Activated CD8-positive, alpha-beta memory T cell treated with anti-CD3 and anti-CD28 coated beads, Interleukin-2, amount 50 U/mL, for 24 hours (primary cell): ENCODE measurements around the gene CORO7.
A peak's percentile ranks its signal among the peaks of the same experiment; 100 is the strongest.

Experiments
- DNase-seq: peaks from one replicate; pipeline ENCODE4 v3.0.0-alpha.2; 2020; ENCODE audit errors: extremely low read depth

CORO7 gene

DNA sequence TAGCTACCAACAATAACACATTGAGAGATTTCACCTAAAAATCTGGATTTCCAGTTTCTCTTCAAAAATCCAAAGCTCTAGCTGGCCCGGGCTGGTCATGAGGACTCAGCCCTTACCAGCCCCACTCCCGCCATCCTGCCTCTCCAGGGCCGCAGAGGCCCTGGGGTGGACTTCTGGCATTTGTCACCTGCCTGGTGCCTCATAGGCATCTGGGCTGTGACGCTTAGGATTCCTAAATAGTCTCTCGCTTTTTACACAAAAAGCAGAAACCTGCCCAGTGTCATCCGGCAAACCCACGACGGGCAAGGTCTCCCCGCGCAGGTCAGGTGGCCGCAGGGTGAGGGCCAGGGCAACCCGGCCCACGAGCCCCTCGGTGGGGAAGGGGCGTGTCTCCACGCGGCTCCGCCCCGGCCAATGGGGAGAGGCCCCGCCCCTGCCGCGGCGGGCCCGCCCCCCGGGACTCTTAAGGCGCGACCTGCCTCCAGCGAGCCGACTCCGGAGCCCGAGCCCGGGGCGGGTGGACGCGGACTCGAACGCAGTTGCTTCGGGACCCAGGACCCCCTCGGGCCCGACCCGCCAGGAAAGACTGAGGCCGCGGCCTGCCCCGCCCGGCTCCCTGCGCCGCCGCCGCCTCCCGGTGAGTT, 44.9 kb downstream of the CORO7 start, which contains the start of gene VASN:
Gene VASN, plus strand, starts transcription at position 492 of the 644 bp plus-strand sequence. CDS start 9,030 bp downstream, outside the sequence.
- peak; percentile 35 for DNase-seq

DNA sequence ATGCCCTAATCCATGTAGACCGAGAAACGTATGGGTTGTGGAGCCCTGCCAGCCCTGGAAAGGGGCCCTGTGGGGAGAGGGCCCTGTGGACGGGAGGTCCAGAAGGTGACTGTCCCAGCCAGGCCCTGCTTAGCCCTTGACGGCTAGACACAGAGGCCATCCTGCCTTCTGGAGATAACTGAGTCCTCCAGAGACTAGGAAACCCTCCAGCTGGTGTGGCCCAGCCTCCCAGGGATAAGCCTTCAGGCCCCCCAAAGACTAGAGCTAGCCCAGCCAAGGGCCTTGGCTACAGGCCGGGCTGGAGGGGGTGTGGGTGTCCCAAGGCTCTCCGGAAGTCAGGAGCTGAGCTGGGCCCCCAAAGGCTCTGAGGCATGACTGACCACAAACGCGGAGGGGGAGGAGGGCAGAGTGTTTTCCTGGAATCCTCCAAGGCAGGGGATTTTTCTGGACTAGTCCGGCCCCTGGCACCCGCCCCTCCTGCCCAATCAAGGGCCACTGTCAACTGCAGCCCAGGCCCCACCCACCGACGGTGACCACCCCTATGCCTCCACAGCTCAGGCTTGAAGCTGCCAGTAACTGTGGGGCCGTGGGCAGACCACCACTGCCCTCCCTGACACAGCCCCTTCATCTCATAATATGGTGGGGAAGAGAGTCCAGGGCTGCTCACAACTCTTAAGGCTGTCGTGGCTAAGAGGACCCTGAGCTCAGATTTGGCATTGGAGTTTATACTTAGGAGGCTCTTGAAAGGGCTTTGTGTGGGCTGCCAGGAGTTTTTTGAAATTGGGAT, 45.6 kb downstream of the CORO7 start:
- DNase-seq: no peak

DNA sequence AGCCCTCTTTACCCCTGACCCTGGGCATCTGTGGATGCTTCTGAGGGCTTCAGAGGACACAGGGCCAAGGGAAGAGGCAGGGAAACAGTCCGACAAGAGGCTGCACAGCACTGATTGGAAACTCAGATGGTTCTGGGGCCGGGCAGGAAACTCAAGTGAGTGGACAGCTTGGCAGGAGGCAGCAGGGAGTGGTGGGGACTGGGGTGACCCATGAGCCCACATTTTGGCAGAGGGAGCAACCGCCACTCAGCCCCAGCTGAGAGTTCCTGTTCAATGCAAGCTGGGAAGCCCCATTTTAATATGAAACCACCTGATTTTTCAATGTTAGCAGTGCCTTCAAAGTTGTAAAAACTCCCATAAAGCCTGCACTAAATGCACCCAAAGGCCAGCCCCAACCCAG, 46.2 kb downstream of the CORO7 start:
- no peak for DNase-seq

DNA sequence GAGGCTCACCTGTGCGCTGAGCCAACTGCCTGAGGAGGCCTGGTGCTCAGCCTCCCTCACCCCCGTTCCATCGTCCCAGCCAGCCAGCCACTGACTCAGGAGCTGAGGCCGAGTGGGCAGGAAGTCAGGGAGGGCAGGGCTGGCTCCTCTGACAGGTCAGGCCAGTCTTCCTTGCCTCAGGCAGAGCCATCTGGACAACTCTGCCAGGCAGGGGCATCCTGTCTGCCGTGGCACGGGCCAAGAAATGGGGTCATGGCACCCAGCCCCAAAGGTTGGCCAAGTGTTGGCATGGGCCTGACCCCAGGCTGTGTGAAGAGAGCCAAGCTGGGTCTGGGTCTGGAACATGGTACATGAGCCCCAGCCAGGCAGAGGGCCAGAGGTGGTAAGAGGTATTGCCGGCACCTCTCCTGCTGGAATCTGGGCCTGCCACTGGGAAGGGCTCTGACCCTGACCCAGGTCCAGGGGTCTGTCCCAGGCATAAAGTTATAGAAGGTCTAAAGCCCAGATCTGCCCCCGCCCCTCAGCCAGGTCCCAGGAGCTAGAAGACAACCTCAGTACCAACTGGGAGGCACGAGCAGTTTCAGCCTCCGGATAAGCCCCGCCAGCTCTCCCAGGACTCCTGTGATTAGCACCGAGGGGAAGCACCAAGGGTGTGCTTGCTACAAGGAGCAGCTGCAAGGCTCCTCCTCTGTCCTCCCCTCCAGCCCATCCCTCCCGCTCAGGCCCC, 47.2 kb downstream of the CORO7 start:
- DNase-seq: no peak

DNA sequence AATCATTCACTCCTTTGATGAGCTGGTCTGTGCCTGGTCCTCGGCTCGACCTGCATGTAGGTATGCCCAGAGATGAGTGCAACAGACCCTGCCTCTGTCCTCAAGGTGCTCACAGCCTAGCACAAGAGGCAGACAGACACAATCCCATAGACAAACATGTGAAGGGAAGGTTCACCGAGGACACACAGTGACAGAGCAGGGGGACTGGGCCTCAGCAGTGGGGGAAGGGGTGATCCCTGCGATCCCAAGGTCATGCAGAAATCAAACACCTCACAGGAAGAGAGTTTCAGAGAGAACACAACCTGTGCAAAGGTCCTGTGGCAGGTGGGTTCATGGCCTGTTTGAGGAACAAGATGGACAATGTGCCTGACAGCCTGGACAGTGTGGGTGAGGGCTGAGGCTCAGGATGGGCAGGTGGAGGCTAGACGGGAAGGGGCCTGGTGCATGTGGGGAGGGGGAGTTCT, 49.0 kb downstream of the CORO7 start:
- DNase-seq: no peak

DNA sequence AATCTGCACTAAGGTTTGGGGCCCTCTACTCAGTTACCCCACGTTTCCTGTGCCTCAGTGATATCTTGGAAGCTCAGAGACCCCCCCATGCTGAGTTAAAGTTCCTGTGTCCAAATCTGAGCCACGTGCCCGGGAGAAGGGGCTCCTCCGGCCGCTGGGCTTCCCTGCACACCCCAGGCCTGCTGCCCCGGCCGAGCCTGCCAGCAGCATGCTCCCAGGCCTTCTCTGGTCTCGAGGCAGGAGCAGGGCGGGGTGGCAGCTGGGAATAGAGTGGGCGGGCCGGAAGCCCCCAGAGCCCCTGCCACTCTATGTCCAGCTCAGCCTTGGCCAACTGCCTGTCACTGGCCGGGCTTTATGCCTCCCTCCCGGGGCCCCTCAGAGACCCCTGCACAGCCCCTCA, 50.4 kb downstream of the CORO7 start:
- no peak for DNase-seq

DNA sequence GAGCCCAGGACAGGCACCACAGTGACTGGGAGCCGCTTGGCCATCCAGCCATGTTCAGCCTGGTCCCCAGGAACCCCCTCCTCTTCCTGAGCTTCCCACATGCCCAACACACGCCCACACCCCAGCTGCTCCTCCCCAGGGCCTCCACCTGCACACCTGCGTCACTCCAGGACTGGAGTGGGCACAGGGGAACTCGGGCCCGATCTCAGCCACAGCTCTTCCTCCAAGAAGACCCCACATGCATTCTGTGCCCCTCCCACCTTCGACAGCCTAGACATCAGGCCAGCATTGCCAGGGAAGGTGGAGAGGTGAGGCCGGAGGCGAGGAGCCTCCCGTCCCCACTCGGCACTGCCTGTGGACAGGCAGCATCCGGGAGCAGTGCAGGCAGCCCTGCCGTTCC, 50.8 kb downstream of the CORO7 start:
- DNase-seq: no peak

DNA sequence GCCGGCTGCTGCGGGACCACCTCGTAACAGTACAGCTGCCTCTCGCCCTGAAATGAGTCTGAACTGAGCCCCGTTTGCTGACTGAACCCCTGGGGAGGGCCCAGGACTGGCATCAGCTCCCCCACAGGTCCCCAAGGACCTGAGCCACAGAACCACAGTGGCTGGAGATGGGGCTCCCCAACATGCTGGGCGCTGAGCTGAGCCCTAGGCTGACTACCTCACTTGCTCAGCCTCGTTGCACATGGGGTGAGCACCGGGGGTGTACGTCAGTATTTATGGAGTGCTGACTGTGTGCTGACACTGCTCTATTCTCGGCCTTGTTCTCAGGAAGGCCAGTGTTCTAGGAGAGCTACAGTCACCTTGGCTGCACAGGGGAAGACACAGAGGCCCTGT, 51.4 kb downstream of the CORO7 start:
- DNase-seq: no peak

DNA sequence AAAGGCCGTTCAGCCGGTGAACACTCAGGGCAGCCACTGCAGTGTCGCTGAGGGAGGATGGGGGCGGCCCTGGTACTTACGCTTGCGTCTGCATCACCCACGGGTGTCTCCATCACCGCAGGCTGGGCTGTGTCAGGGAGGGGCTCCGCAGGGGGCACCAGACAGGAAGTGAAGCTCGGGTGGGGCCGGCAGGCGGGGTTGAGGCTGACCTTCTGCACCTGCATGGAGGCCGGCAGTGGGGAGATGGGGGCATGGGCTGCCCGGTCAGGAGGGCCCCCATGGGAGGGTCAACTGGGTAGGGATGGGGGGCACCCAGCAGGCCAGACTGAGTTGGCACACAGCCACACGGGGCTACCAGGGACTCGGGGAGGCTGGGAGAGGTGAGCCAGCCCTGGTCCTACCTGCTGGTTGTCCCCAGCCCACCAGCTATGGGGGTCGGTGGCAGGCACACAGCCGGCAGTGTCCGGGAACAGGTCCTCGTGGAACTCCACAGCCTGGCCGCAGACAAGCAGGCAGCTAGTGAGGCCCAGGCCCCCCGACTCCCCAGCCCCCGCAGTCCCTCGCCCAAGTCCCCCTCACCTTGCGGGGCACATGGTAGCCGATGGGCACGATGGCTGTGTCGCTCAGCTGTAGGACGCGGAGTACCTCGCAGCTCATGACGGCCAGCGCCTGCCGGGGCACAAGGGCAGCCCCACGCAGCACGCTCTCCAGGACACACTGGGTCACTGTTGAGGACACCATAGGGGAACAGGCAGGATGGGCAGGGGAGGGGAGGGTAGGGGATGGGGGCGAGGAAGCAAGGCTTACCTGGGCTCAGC, 52.0 kb downstream of the CORO7 start:
- no peak for DNase-seq

DNA sequence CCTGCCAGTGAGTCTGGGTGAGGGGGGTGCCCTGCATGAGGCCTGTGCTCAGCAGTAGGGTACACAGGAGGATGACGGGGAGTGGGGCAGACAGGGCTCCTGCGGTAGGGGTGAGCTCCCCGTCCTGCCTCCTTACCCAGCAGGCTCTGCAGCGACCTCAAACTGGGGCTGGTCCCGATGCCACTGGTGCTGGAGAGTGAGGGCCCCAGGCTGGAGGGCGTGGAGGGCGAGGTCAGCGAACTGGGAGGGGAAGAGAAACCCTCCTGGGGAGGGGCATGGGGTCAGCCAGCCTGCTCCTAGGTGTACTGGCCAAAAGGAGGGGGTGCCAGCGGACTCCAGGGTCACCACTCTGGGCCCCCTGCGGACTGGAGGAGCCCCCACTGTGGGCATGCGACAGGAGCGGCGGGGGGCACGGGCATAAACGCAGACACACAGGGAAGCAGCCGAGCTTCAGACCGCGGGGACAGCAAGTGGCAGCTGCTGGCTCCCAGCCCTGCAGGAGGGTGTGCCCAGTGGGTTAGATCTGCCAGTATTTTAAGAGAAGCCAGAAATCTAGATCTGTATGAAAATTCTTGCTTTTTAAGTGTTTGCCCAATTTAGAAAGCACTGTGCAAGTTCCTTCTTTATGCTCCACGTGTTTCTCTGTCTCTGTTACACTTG, 53.8 kb downstream of the CORO7 start:
- DNase-seq: no peak

DNA sequence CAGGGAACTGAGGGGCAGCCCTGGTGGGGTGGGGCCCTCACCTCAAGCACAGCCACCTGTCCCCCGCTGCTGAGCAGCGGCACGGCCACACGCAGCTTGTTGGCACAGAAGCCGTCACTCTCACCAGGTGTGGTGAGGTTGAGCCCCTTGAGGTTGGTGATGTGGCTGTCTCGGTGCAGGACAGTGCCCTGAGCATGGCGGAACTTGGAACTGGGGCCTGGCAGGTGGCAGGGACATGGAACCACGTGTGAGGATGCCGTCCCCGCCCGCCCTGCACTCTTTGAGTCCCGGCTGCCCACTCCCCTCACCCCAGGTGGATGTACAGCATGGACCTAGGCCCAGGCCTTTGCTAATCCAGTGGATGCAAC, 54.5 kb downstream of the CORO7 start:
- no peak for DNase-seq

DNA sequence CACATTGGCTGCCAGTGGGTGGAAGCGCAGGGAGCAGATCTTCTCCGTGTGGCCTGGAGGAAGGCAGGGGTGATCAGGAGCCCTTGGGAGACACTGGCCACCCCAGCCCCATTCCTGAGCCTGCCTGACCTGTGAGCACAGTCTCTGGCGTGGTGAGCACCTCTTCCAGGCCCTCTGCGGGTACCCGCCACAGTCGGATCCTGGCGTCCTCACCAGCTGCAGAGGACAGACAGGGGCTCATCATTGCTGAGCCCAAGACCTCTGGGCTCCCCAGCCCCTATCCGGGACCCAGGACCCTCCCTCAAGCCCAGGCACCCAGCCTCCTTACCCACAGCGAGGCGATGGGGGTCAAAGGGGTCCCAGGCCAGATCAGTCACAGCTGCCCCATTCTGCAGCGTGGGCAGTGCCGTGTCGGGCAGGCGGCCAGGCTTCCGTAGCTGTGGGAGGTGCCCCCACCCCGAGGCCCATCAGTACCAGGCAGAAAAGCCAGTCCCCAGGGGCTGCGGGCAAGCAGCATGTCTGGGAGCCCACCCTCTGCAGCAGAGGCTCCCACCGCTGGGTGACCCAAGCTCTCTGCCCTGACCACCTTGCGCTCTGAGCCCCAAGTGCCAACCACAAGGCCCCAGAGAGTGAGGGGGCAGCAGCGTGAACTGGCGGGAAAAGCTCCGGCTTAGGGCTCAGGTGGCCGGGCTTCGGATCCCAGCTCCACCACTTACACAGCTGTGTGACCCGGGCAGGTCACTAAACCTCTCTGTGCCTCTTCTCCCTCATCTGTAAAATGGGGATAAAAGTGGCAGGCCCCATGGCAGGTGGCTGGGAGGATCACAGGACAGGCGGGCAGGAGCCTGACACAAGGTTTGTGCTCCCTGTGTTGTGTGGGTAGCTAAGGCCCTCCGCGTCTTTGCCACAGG, 55.1 kb downstream of the CORO7 start:
- DNase-seq: no peak

DNA sequence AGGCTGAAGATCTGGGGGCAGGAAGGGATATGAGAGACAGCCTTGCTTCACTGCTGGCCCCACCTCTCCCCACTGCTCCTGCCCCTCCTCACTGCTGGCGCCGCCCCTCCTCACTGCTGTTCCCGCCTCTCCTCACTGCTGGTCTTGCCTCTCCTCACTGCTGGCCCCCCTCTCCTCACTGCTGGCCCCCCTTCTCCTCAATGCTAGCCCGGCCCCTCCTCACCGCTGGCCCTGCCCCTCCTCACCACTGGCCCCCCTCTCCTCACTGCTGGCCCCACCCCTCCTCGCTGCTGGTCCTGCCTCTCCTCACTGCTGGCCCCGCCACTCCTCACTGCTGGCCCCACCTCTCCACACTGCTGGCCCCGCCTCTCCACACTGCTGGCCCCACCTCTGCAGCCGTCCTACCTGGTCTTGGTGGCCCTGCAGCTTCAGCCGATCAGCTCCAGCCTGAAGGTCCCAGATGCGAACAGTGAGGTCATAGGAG, 55.8 kb downstream of the CORO7 start:
- DNase-seq: no peak

DNA sequence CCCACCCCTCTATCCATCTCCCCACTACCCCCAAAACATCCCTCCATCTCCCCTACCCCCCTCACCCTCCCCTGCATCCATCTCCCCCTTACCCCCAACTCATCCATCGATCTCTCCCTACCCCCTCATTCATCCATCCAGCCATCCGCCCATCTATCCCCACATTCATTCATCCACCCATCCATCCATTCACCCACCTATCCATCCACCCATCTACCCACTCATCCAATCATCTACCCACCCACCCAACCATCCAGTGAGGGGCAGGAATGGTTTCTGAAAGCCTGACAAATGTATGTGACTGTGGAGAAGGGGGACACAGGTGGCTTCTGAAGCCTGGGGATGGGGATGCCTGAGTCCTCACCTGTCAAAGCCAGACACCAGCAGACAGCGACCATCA, 56.5 kb downstream of the CORO7 start:
- DNase-seq: no peak

DNA sequence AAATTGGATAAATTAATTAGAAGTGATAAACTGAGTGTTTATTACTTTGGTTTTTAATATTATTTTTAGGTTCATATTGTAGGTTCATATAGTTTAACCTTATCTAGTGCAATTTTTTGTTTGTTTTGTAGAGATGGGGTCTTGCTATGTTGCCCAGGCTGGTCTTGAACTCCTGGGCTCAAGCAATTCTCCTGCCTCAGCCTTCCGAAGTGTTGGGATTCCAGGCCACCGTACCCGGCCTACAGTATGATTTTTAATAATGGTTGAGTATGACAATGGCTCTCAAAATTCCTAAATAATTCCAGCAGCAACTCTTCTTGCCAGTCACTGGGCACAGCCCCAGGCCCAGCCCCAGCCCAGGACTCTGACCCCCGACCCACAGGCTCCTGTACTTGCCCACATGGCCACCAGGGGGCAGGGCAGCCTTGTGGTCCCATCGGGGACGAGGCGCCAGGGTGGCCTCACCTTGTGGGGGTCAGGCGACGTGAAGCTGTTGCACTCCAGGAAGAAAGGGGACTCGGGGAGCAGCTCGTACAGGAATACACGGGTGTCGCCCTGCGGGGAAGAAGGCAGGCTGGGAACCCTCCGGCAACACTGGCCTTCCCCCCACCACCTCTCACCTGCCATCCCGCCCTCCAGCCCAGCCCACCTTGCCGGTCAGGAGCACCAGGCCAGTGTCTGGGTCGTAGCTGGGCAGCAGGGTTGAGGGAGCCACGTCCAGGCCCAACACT, 57.4 kb downstream of the CORO7 start:
- DNase-seq: peak; percentile 28

DNA sequence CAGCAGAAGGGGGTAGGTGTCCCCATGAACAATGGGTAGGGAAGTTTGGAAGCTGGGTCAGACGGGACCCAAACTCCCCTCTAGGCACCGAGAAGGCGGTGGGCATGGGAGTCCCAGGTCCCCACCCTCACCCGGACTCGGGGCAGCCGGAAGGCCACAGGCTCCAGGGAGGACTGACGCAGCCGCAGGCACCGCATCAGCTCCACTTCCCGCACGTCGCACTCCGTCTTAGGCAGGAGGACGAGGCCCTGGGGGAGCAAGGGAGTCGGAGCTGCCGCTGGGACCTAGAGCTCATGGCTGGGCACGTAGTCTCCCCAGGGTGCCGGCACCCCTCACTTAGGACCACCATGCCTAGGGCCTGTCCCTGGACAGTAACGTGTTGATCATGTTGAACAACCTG, 58.2 kb downstream of the CORO7 start:
- DNase-seq: no peak

DNA sequence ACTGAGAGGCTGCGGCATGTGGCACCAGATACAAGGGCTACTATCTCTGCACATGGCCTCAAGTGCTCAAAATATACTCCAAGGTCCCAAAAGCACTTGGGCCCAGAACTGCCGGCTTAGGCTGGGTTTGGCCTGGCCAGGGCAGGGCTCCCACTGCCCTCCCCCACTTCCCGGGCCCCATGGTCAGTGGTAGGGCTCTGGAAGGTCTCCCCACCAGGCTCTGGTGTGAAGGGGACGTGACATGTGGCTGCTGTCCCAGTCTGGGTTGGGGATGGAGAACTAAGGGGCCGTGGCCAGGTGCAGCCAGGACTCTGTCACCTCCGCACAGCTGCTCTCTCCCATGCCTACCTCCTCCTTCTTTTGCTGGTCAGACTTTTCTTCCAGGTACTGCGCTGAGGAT, 59.6 kb downstream of the CORO7 start:
- no peak for DNase-seq

DNA sequence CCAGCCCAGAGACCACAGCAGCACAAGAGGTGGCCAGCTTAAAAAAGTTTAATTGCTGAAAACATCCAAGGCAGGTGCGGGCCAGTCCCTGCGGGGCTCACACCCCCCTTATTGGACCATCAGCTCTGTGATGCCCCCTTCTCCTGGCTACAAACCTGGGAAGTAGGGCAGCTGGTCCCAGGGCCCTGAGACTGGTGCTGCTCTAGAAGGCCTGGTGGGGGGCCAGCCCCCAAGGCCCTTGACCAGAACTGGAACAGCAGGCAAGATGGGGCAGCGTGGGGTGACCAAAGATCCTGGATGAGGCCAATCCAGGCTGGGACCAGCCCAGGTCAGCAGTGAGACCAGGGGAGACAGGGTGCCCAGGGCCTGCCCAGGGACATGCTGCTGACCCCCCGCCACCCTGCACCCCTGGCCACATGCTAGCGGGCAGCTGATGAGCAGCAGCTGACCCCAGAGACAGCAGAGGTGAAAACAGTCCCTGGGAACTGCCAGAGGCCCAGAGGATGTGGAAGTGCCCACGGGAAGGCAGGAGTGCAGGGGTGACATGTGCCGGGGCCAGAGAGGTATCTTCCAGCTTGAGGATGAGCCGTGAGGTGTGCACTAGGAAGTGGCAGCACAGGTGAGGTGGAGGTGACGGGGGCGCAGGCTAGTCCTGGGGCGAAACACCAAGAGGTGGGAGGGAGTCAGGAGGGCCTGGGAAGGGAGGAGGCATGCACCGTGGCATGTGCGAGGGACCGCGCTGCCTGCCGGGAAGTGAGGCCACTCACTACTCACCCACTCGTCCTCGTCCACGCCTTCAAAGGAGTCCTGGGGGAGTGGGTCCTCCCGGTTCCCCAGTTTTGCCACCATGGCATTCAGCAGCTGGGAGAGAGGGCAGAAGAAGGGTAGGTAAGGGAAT, 61.6 kb downstream of the CORO7 start:
- DNase-seq: no peak
